ENCODE measurements around the gene ATXN7L1. TPM values are rescaled to one million over a fixed set of nuclear protein-coding genes. Genes with fewer than 3 reads are reported as not detected.

ATXN7L1 gene
- total RNA-seq, 6 experiments from 2014 or later: 7.1 to 15.7 (median 11.0) TPM

DNA sequence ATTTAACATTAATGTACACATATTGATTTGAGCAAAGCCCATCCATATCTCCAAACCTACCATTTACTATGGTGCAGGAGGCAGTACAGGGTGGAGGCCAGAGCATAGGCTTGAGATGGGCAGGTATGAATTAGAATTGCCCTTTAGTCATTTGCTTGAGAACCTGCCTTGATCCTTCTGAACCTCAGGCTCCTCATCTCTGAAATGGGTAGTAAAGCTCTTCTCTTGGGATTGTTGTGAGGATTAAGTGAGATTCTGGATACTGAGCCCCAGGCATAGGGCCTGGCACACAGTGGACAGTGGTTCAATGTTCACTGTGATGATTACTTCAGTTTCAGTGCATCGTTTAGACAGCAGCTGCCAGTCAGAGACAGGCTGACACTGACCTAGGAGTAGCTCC lies 5.0 kb upstream of the ATXN7L1 start:
- DNase-seq: no peak
- Histone ChIP-seq H3K27me3 (no peaks in the 10 kb centered on the region), H3K4me3 (no peak overlapping the region), H3K9me3 (no peaks in the 10 kb centered on the region), H3K36me3 (no peaks in the 10 kb centered on the region), H3K27ac (no peak overlapping the region), H3K4me1 (peaks cover 0 to 17% (median 6%) of the 10 kb centered on the region in 4 donors)
- no peak for ATAC-seq
- intact Hi-C loops (cut with DNase I): no loop called here
- no CpG with 5 or more reads among the region's 1 CpG for WGBS (ENCODE audit: insufficient coverage, low coverage, low lambda C conversion rate, missing lambda C conversion rate)
- TF ChIP-seq, protein P1, sequence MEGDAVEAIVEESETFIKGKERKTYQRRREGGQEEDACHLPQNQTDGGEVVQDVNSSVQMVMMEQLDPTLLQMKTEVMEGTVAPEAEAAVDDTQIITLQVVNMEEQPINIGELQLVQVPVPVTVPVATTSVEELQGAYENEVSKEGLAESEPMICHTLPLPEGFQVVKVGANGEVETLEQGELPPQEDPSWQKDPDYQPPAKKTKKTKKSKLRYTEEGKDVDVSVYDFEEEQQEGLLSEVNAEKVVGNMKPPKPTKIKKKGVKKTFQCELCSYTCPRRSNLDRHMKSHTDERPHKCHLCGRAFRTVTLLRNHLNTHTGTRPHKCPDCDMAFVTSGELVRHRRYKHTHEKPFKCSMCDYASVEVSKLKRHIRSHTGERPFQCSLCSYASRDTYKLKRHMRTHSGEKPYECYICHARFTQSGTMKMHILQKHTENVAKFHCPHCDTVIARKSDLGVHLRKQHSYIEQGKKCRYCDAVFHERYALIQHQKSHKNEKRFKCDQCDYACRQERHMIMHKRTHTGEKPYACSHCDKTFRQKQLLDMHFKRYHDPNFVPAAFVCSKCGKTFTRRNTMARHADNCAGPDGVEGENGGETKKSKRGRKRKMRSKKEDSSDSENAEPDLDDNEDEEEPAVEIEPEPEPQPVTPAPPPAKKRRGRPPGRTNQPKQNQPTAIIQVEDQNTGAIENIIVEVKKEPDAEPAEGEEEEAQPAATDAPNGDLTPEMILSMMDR (IDR thresholded peaks at IDR 0.05): no peak
- TF ChIP-seq POLR2A (IDR thresholded peaks at IDR 0.05): no peak

DNA sequence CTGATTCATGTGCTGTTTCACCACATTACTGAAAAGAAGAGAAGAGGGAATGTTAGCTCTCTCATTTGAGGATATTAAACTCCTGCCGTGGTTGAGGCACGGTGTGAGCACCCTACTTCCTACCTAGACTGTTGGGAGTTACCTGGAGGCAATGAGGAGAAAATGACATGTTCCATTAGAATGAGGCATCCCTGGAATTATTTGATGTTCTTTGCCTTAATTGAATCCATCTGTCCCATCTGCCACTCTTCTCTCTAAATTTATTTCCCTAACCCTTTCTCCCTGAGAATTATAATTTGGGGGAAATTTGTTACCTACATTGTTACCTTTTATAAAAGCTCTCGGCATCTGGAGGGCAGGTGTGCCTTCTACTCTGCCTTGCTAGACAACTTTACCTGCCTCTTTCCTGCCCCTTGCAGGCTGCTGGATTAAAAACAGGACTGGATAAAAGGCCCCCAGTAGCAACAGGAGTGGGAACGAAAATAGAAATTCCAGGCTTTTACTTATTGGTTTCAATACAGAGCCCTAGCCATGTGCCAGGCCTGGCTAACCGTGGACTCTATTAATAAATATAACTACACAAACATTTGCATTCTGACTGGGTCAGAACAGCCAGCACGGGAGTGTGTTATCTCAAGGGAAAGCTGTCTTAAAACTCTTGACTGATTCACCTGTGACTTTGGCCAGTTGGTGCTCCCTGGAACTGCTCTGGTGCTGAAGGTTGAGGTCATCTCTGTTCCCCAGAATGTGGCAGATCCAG lies 4.4 kb upstream of the ATXN7L1 start:
- ATAC-seq: no peak
- H3K4me1 ChIP-seq: peaks cover 0 to 17% (median 6%) of the 10 kb centered on the region in 4 donors
- TF ChIP-seq, protein P1 (IDR thresholded peaks at IDR 0.05): no peak
- TF ChIP-seq POLR2A (IDR thresholded peaks at IDR 0.05): no peak
- H3K9me3 ChIP-seq: no peaks in the 10 kb centered on the region
- DNase-seq: no peak
- 59% methylated on average over 6 of the region's 6 CpGs for WGBS (ENCODE audit: insufficient coverage, low coverage, low lambda C conversion rate, missing lambda C conversion rate)
- H3K27ac ChIP-seq: no peak overlapping the region
- no peaks in the 10 kb centered on the region for H3K27me3 ChIP-seq
- intact Hi-C loops (cut with DNase I): no loop called here
- H3K4me3 ChIP-seq: no peak overlapping the region
- H3K36me3 ChIP-seq: no peaks in the 10 kb centered on the region

DNA sequence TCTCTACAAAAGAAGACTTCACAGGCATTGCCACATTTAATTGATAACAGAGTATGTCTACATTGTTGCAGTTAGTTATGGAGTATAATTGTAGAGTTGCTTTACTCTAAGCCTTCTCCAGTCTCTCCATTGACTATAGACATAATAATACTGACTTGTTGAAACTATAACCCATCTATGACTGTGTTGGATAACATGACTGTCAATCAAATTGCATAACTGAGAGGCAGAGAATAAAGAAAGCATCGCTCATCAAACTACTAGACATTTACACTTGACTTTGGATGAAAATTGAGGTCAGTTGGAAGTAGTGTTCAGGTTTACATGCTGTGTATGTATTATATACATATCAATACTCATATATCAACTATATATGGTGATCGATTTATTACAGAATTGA lies 3.4 kb upstream of the ATXN7L1 start:
- Histone ChIP-seq H3K36me3 (no peaks in the 10 kb centered on the region), H3K4me3 (no peak overlapping the region), H3K9me3 (no peaks in the 10 kb centered on the region), H3K4me1 (peaks cover 0 to 17% (median 8%) of the 10 kb centered on the region in 4 donors), H3K27me3 (no peaks in the 10 kb centered on the region), H3K27ac (no peak overlapping the region)
- no peak for ATAC-seq
- intact Hi-C loops (cut with DNase I): no loop called here
- TF ChIP-seq, protein P1 (IDR thresholded peaks at IDR 0.05): no peak
- no peak for TF ChIP-seq POLR2A (IDR thresholded peaks at IDR 0.05)
- DNase-seq: no peak
- 89% methylated on average over 2 of the region's 2 CpGs for WGBS (ENCODE audit: insufficient coverage, low coverage, low lambda C conversion rate, missing lambda C conversion rate)

DNA sequence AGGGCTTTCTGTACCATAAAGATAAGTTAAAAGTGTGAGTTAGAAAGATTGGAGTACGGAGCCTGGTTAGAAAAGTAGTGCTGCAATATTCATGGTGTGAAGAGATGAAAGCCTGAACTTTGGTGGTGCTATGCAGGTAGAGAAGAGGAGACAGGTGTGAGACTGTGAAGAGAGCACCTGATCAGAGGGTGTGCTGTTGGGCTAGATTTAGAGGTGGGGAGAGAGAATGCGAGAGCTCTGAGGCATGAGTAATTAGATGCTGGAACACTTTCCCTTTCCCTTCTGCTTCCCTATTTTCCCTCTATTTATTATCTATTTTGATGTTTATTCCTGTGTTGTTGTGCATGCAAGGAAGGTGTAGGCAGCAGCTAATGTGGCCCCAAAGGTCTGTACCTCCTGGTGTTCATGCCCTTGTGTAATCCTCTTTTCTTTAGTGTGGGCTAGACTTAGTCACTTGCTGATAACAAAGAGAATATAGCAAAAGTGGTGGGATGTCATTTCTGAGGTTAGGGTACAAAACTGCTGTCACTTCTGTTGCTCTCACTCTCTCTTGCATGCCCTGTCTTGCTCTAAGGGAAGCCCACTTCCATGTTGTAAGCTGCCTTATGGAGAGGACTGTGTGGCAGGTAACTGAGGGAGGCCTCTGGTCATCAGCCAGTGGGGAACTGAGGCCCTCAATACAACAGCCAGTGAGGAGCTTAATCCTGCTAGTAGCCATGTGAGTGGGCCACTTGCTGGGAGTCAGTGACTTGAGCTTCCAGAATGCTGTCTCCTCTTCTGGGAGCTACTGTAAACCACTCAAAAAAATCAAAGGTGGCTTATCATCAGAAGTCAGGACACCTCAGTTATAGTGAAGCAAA lies 2.6 kb upstream of the ATXN7L1 start:
- no peaks in the 10 kb centered on the region for H3K27me3 ChIP-seq
- WGBS (ENCODE audit: insufficient coverage, low coverage, low lambda C conversion rate, missing lambda C conversion rate): 81% methylated on average over 2 of the region's 2 CpGs
- peaks cover 0 to 17% (median 8%) of the 10 kb centered on the region in 4 donors for H3K4me1 ChIP-seq
- no peak overlapping the region for H3K4me3 ChIP-seq
- H3K27ac ChIP-seq: no peak overlapping the region
- intact Hi-C loops (cut with DNase I): no loop called here
- no peak for ATAC-seq
- no peaks in the 10 kb centered on the region for H3K9me3 ChIP-seq
- no peak for DNase-seq
- H3K36me3 ChIP-seq: no peaks in the 10 kb centered on the region
- TF ChIP-seq POLR2A (IDR thresholded peaks at IDR 0.05): no peak
- TF ChIP-seq, protein P1 (IDR thresholded peaks at IDR 0.05): no peak
